GM18867 (cell line): ENCODE measurements around the gene HLA-DPA1.
"Not testable (repeated sequence)": the region's sequence is repeated elsewhere in the genome, so short reads cannot be mapped to it uniquely, and the experiment has no call there.

ENCODE experiments used
- ATAC-seq: cut with Tn5 transposase; IDR thresholded peaks from one replicate; pipeline ENCODE4 v1.9.1; 2021; ENCODE audit warnings: mild to moderate bottlenecking, moderate library complexity; ENCODE audit not compliant: unreplicated experiment

The HLA-DPA1 gene

DNA sequence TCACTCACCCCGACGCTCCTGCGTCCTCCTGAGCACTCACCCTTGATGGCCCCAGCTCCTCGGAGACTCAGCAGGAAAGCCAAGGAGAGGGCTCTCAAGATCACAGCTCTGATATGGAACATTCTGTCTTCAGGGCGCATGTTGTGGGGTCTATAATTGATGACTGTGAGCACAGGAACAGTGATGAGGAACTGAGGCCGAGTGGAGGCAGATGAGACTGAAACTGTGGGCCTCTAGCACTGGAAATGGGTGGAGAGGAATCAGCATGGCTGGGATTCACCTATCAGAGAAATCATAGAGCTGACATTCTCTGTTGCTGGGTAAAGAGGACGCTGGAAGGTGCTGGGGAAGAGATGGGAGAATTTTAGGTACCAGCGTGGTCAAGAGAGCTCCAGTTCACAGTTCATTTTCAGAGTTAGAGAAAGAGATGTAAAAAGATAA, at the start of gene HLA-DPA1:
Gene HLA-DPA1, minus strand, starts transcription at position 219 of the 441 bp plus-strand sequence.
- peak; percentile 69 for ATAC-seq

DNA sequence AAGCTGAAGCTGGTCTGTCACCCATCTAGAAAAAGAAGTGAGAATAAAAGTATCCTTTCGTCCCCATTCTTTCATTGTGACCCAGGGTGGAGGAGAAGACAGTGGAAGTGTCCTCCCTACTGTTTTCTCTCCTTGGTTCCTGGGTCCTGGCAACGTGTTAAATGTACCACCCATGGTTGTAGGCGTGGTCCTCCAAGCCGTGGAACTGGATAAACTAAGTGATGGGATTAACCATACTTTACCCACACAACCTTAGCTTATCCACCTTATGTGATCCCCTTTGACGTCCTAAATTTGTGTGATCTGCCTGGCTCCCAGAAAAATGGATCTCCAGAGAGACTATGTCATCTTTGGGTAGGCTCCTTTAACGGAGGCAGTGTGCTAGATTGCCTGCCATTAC, 49.7 kb upstream of the HLA-DPA1 start:
- no peak for ATAC-seq

DNA sequence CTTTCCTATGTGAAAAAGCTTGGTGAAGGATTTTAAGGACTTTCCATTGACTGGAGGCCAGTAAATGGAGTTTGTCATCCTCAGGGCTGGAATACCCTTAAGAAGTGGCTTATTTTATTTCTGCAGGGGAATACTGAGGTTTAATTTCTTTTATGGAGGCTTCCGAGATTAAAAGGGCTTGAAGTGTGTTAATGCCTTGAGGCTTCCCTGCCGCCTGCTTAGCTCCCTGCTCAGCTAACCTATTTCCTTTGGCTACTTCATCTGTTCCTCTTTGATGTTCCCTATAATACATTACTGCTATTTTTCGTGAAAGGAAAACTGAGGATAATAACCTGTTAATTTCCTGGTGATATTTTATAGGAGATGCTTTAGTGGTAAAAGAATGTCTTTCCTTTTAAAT, 46.6 kb upstream of the HLA-DPA1 start:
- ATAC-seq, result no peak

DNA sequence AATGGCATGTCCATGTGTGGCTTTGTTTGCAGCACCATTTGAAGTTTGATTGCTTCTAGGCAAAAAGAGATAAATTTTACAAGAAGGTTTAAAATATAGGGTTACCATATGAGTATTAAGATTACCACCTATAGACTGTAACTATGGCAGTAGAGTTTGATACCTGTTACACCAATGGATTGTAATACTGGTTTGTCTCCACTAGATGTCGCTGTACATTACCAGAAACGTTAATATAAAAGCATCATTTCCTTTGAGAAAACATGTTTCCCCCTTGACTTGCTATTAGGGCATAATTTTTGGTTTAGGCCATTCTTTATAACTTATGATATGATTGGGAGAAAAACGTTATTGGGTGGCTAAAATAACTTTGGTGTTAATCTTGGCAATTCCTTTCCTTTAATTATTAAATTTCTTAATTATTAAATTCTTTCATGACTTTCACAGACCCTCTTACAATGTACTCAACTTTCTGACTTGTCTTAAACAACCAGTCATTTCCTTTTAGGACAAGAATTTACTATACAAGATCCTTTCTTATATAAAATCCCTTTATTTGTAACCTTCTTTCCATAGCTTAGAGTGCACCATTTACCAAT, 45.2 kb upstream of the HLA-DPA1 start:
- ATAC-seq, result no peak

DNA sequence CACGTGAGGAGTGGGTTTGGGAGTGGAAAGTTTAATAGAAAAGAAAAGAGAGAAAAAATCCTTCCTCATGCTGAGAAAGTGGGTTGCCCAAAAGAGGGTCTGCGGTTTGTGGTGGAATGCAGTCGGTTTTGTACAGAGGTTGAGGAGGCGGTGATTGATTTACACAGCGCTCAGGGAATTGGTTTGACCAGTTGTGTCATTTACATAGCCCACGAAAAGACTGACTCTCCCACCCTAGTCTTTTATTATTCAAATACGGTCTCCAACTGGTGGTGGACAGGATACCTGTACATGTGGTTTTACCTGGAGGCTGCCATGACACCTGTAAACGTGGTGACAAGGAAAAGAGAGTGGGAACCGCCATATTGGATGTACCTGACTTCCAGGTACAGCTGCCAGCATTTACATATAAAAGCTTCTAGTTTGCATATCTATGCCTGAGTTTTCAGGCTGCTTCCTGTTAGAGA, 44.4 kb upstream of the HLA-DPA1 start:
- no peak for ATAC-seq

DNA sequence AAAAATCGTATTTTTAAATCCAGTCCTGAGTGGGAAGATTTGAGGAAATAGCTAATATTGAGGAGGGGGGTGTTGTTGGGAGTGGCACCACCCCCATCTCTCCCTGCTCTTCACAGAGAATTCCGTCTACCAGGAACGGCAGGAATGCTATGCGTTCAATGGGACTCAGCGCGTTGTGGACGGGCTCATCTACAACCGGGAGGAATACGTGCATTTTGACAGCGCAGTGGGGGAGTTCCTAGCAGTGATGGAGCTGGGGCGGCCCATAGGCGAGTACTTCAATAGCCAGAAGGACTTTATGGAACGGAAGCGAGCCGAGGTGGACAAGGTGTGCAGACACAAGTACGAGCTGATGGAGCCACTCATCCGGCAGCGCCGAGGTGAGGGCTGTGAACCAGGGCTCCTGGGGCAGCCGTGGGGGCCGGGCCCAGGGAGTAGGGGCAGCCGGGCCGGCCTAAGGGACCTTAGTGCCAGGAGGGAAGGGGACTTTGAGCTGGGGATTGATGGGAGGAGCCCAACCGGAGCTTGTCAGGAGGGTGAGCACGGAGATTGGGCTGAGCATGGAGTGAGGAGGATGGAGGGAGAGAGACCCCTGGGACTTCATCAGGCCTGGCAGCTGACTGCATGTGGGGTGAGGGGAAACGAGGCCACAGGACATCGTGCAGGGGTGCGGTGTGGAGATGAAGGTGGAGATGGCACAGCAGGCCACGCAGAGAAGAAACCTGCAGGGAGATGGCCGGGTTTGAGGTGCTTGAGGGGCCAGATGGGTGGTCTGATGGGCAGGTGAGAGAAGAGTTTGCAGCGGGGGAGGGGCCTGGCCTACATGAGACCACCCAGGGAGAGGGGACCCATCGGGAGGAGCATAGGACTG, 43.6 kb upstream of the HLA-DPA1 start:
- ATAC-seq, result no peak

DNA sequence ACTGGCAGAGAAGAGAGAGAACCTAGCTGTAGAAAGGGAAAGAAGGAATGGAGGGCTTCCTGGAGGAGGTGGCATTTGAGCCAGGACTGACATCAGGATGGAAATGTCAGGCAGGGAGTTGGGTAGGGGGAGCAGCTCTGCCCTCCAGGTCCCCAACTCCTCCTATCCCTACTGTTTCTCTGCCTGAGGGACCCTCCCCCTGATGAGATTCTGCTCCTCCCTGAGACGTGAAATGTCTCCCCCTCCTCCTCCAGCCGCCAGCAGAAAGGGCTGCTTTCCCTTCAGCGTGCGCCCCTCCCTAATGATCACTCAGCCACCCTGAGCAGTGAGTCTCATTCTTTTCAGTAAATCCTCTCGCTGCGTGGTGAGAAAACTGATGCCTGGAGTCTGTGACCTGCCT, 43.0 kb upstream of the HLA-DPA1 start:
- no peak for ATAC-seq

DNA sequence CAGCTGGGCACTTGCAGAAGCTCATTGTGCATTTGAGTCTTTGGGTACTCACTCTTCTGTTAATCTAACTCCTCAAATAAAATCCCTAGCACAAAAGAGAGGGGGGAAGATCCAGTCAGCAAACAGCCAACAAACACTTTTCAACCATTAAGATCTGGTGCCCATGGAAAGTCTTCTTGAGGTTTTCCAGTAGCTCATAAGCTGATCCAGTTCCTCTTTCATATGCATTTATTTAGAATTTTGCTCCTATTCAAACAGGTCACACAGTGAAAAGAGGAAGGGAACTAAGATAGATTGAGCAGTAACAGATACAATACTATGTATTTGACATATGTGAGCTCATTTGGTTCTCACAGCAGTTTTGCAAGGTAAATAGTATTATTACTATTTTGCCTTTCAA, 41.0 kb upstream of the HLA-DPA1 start:
- no peak for ATAC-seq

DNA sequence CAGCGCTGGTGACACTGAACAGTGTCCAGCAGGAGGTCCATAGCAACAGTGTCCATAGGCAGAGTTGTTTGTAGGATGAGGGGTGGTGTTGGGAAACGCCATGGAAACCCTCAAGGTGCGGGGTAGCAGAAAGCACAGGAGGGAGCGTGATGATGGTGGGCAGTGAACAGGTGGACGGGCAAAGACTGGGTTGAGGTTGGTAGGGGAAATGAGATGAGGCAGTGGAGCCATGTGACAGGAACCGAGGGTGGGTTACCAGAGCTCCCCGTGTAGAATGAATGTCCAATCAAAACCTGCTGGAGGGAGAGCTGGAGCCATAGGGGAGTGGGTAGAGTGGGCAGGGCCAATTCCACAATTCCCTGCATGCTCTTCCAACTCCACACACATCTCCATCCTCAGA, 40.3 kb upstream of the HLA-DPA1 start:
- ATAC-seq, result no peak

DNA sequence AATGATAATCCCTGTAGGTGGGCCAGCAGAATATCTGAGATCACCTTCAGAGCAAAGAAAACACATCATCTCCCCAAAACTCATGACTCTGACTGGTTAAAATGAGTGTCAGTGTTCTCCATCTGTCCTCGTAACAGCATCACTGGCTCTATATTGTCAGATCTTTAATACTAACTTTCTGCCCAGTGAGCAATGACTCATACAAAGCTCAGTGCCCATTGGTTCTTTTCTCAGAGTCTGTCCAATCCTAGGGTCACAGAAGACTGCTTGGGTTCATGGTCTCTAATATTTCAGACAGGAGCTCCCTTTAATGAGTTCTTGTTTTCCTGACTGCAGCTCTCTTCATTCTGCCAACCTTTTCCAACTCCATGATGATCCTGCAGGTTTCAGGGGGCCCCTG, 38.7 kb upstream of the HLA-DPA1 start:
- ATAC-seq, result peak; percentile 87

DNA sequence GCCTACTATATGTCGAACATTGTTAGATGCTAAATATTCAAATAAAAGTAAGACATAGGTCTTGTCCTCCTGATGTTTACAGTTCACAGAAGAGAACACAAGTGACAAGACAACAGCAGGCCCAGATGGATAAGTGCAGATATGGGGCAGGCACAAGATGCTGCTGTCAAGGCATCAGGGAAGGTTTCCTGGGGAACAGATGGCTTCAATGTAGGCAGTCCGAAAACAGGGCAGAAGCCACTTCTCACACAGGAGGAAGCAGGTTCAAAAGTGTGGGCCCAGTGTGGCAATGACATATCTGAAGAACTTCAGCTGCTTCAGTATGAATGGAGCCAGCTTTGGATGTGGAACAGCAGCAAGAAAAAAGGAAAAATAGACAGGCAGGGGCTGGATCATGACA, 34.9 kb upstream of the HLA-DPA1 start:
- no peak for ATAC-seq

DNA sequence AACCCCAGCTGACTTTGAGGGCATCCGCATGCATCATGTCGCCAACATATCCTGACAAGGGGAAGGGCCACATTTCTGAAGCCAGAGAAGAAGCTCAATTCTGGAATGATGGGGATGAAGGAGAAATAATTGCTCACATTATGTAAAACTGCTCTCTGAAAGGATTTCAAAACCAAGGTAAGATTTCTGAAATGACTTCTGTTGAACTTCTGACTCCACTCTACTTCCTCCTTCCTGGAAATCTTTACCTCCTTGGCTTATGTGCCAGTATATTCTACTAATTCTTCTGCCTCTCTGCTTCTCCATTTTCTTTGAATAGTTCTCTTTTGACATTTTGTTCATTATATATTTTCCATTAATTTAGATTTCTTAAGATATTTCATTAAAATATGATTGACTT, 34.2 kb upstream of the HLA-DPA1 start:
- ATAC-seq, result no peak

DNA sequence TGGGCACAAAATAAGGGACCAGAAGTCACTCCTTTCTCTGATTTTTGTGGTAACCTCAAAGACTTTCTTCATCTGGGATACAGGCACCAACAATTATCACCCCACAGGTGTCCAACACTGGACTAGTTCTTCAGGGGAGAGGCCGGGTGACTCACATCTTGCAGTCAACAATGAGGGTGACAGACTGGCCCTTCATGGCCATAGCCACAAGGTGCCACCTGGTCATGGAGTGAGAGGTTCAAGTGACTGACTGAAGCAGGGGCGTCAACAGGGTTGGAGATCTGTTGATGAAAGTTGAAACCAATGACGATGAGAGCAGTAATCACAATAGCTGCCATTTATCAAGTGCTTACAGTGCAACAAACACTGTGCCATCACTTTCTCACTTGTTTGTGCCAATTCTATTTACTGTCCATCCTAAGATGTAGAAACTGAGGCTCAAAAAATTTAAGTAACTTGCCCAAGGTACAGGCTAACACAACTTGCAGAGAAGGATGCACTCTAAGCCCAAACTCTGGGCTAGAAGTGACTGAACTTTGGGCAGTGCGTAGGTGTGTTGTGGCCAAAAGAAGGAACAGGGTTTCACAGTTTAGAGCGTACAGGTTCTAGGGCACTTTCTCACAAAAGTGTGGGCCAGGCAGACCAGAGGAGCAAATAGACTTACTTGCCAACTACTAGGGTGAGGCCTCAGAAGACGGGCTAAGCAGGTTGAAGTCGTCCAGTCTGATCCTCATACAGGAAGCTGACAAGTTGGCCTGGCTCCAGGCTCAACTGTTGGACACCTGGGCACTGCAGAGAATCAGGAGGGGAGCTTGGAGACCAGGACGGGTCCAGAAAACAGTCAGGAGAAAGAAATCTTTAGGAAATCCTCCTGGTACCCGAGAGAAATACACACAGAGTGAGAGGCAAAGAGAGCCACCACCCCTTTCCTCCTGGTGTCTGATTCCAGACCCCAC, 32.7 kb upstream of the HLA-DPA1 start:
- ATAC-seq, result no peak

DNA sequence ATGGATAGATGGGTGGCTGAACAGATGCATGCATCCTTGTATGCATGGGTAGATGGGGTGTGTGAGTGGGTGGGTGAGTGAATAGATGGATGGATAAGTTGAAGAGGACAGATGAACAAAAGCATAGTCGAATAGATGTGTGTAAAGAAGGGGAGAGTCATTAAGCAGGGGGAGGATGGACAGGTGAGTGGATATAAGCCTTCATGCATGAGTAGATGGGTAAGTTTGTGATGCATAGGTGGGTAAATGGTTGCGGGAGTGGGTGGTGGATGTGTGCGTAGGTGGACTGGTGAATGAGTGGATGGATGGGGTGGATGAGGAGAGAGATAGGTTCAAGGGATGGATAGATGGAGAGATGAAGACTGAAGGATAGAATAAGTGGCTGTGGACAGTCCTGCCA, 31.9 kb upstream of the HLA-DPA1 start:
- no peak for ATAC-seq

DNA sequence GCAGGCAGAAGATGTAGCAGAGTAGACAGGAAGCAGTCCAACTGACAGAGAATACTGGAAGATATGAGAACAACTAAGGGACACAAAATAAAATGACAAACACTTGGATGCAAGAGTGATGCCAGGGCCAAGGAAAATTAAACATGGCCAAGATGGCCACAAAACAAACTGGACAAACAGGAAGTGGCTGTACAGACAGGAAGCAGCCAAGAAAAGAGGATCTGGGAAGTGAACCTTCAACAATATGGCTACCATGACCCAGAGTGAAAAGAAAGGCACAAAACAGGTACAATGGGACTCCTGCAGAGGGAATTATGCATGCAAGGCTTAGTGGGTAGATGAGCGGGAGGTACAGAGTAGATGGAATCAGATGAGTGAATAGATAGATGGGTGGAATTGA, 31.4 kb upstream of the HLA-DPA1 start:
- no peak for ATAC-seq

DNA sequence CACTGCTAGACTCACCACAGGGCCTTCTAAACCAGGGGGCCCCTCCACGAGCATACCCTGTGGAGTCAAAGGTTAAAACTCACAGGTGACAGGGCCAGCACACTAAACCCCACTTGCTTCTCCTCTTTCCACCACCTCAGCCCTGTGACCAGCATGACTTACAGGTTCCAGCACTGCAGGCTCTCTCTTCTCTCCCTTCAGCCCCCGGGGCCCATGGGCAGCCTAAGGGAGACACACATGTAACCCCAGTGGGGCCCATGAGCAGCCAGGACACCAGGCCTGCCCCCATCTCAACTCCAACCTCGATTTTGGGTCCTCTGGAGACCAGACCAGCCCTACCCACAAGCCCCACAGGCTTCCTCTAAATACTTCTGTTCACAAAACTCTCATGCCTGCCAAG, 30.3 kb upstream of the HLA-DPA1 start:
- no peak for ATAC-seq

DNA sequence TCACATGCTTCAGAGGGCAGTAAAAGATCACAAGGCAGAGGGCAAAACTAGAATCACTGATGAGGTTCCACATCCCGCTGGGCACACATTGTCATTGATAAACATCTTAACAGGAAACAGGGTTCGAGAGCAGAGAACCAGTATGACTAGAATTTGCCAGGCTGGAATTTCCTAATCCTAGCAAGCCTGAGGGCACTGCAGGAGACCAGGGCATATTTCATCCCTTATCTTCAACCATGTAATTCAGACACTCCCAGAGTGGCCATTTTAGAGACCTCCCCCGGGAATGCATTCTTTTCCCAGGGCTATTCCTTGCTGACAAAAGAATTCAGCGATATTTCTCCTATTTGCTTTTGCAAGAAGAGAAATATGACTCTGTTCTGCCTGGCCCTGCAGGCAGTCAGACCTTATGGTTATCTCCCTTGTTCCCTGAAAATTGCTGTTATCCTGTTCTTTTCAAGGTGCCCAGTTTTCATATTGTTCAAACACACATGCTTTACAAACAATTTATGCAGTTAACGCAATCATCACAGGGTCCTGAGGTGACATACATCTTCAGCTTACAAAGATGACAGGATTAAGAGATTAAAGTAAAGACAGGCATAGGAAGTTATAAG, 27.8 kb upstream of the HLA-DPA1 start:
- not testable (repeated sequence) for ATAC-seq

DNA sequence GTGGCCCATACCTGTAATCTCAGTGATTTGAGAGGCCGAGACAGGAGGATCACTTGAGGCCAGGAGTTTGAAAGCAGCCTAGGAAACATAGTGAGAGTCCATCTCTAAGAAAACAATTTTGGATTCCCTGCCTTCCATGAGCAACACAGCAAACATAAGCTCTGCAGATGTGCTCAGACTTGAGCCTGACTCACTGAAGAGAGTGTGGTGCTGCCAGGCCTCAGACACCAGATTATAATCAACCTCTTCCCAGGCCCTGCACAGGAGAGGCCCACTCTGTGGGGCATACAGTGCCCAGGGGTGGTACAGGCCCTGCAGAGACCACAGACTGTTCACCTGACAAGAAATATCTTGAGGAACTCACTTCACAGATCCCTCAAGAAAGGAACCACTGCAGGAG, 22.2 kb upstream of the HLA-DPA1 start:
- no peak for ATAC-seq

DNA sequence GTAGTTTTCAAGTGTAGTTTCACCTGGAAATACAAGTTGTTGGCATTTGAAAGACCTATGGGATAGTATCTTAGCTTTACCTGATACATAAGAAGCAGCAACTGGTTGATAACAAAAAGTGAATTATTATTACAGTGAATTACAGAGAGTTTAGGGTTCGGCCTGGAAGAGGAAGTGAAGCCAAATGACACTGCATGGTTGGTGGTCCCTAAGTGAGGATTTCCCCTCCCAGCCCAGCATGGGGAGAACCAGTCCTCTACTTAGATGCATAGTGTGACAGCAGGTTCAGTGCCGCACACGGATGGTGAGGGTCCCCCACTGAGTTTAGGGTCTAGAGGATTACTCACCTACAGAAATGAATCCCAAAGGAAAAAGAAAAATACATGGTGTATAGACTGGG, 20.4 kb upstream of the HLA-DPA1 start:
- ATAC-seq, result no peak

DNA sequence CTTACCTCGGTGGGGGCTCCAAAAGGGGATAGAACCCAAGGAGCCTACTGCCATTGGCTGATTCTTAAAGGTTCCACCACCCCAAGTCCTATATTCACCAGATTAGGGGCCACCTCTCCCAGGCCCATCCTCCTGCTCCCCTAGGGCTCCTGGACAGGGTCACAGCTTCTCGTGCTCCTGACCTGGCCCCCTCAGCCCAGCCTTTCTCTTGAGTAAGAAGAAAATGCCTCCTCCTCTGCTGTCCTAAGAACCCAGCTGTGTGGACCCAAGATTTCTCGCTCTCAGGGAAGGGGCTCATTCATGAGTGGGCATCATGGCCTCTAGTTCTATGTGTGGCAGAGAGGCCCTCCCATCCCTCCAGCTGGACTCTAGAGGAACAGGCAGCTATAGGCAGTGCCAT, 18.9 kb upstream of the HLA-DPA1 start:
- no peak for ATAC-seq

DNA sequence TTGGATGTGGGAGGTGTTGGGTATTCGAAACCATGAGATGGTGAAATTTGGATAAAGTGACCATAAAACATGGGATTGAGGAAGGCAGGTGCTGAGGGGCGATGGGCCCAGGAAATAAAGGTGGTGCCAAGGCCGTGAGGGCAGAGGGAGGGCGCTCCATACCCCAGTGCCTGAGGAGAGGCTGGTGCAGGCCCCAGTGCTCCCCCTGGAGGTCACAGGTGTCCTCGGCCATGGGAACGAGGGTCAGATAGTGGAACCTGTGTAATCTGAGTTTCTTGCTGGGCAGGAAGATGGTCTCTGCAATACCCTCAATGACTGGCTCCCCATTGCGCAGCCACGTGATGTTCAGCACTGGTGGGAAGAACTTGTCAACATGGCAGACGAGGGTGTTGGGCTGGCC, 18.5 kb upstream of the HLA-DPA1 start:
- no peak for ATAC-seq
